Loucy (cell line): Measurements from ENCODE around the gene ASTL.
A peak's percentile ranks its signal among the peaks of the same experiment; 100 is the strongest.

Experiments used
- H2AFZ ChIP-seq: fragments of 200-600 bp; sonication (generic); 2 replicates; pipeline ENCODE4 v1.6.0; 2016; ENCODE audit warnings: antibody characterized with exemption, mild to moderate bottlenecking, low read length, moderate library complexity
- H3F3A ChIP-seq: fragments of 200-600 bp; 2 replicates; pipeline ENCODE4 v1.6.0; 2016; ENCODE audit warnings: antibody characterized with exemption, low read depth, mild to moderate bottlenecking
- H3K27me3 ChIP-seq: fragments of 200-600 bp; sonication (generic); 2 replicates; pipeline ENCODE4 v1.6.1; 2014; ENCODE audit warnings: low read length, mild to moderate bottlenecking; ENCODE audit not compliant: insufficient read depth, poor library complexity, severe bottlenecking
- H3K36me3 ChIP-seq: fragments of 200-600 bp; sonication (generic); 2 replicates; pipeline ENCODE4 v1.6.1; 2016; ENCODE audit warnings: low read length; ENCODE audit not compliant: insufficient read depth
- H3K4me1 ChIP-seq: fragments of 200-600 bp; sonication (generic); 2 replicates; pipeline ENCODE4 v1.5.1; 2014; ENCODE audit warnings: low read length, mild to moderate bottlenecking; ENCODE audit not compliant: insufficient read depth, poor library complexity, severe bottlenecking
- H3K4me2 ChIP-seq: fragments of 200-600 bp; sonication (generic); 2 replicates; pipeline ENCODE4 v1.6.0; 2014; ENCODE audit warnings: antibody characterized with exemption, low read length, low read depth, mild to moderate bottlenecking; ENCODE audit not compliant: poor library complexity, severe bottlenecking
- H3K4me3 ChIP-seq: fragments of 200-600 bp; sonication (generic); 2 replicates; pipeline ENCODE4 v1.5.1; 2014; ENCODE audit warnings: low read length, mild to moderate bottlenecking, mixed read lengths; ENCODE audit not compliant: poor library complexity, severe bottlenecking
- H3K79me2 ChIP-seq: fragments of 200-600 bp; sonication (generic); 2 replicates; pipeline ENCODE4 v1.6.1; 2014; ENCODE audit warnings: low read length; ENCODE audit not compliant: insufficient read depth
- H3K9ac ChIP-seq: fragments of 200-600 bp; sonication (generic); 2 replicates; pipeline ENCODE4 v1.6.0; 2014; ENCODE audit warnings: mild to moderate bottlenecking, low read depth, low read length, moderate library complexity; ENCODE audit not compliant: poor library complexity, severe bottlenecking
- H3K9me2 ChIP-seq: fragments of 200-600 bp; sonication (generic); replicated peaks from 2 replicates; pipeline ENCODE4 v1.6.1; 2016; ENCODE audit warnings: low read depth, low read length, mixed read lengths
- H3K9me3 ChIP-seq: fragments of 200-600 bp; sonication (generic); 2 replicates; pipeline ENCODE4 v1.6.1; 2014; ENCODE audit warnings: mild to moderate bottlenecking, antibody characterized with exemption, low read length, low read depth; ENCODE audit not compliant: insufficient read depth
- H4K20me1 ChIP-seq: fragments of 200-600 bp; sonication (generic); 2 replicates; pipeline ENCODE4 v1.6.0; 2014; ENCODE audit warnings: antibody characterized with exemption, low read length, mild to moderate bottlenecking; ENCODE audit not compliant: insufficient read depth, poor library complexity, severe bottlenecking
- CTCF ChIP-seq: fragments of 200-600 bp; sonication (generic); conservative IDR thresholded peaks from 2 replicates; pipeline ENCODE4 v1.5.1; 2014; ENCODE audit warnings: mild to moderate bottlenecking, antibody characterized with exemption, low read length
- EZH2phosphoT487 ChIP-seq: fragments of 200-600 bp; IDR thresholded peaks from 2 replicates; pipeline ENCODE4 v1.6.1; 2018; ENCODE audit warnings: antibody characterized with exemption, mild to moderate bottlenecking, moderate library complexity, borderline replicate concordance

ASTL gene

GRCh38 chr2:96144481-96145035 is 6.3 kb upstream of the ASTL start:
- H3K9ac ChIP-seq: peak overlapping the region; percentile 94
- peak overlapping the region; percentile 85 for H3K4me2 ChIP-seq
- peak overlapping the region; percentile 64; the same call in 1 of the 2 replicates for H2AFZ ChIP-seq
- H3K9me2 ChIP-seq: no peaks in the 10 kb centered on the region
- no peaks in the 10 kb centered on the region for H3K9me3 ChIP-seq
- H3K36me3 ChIP-seq: no peaks in the 10 kb centered on the region
- peaks cover 54% of the 10 kb centered on the region for H3K4me1 ChIP-seq
- H3K27me3 ChIP-seq: no peaks in the 10 kb centered on the region
- H3K79me2 ChIP-seq: peaks cover 31% of the 10 kb centered on the region
- no peak for TF ChIP-seq EZH2phosphoT487
- TF ChIP-seq CTCF: no peak
- H3F3A ChIP-seq: no peaks in the 10 kb centered on the region
- H3K4me3 ChIP-seq: peak overlapping the region; percentile 99
- peaks cover 17% of the 10 kb centered on the region for H4K20me1 ChIP-seq

GRCh38 chr2:96143848-96144480 is 5.7 kb upstream of the ASTL start:
- peaks cover 17% of the 10 kb centered on the region for H4K20me1 ChIP-seq
- H3K4me3 ChIP-seq: peak overlapping the region; percentile 99
- peak overlapping the region; percentile 85 for H3K4me2 ChIP-seq
- no peaks in the 10 kb centered on the region for H3K9me3 ChIP-seq
- H2AFZ ChIP-seq: no peak overlapping the region
- peak overlapping the region; percentile 94 for H3K9ac ChIP-seq
- peaks cover 51% of the 10 kb centered on the region for H3K4me1 ChIP-seq
- TF ChIP-seq EZH2phosphoT487 (no peak), CTCF (no peak; the same call in 1 of the 2 replicates)
- H3K36me3 ChIP-seq: no peaks in the 10 kb centered on the region
- H3K79me2 ChIP-seq: peaks cover 31% of the 10 kb centered on the region
- H3K9me2 ChIP-seq: no peaks in the 10 kb centered on the region
- H3F3A ChIP-seq: no peaks in the 10 kb centered on the region
- H3K27me3 ChIP-seq: no peaks in the 10 kb centered on the region

- no peaks in the 10 kb centered on the region for H3F3A ChIP-seq
- H3K4me1 ChIP-seq: peaks cover 45% of the 10 kb centered on the region
- H3K79me2 ChIP-seq: peaks cover 31% of the 10 kb centered on the region
- H2AFZ ChIP-seq: no peak overlapping the region
- no peaks in the 10 kb centered on the region for H3K36me3 ChIP-seq
- TF ChIP-seq CTCF (no peak), EZH2phosphoT487 (no peak)
- H3K27me3 ChIP-seq: no peaks in the 10 kb centered on the region
- peak overlapping the region; percentile 94 for H3K9ac ChIP-seq
- no peaks in the 10 kb centered on the region for H3K9me2 ChIP-seq
- peaks cover 17% of the 10 kb centered on the region for H4K20me1 ChIP-seq
- peak overlapping the region; percentile 99 for H3K4me3 ChIP-seq
- H3K9me3 ChIP-seq: no peaks in the 10 kb centered on the region
- peak overlapping the region; percentile 85 for H3K4me2 ChIP-seq
Observed at GRCh38 chr2:96143231-96143847, 5.0 kb upstream of the ASTL start.
